Measurements from ENCODE around the gene BMAL1.

GRCh38 chr11:13269775-13270174 lies 7.8 kb upstream of the BMAL1 start:
- TF ChIP-seq CTCF (IDR thresholded peaks at IDR 0.05 in 8 of 11, conservative IDR thresholded peaks at IDR 0.05 in 3 of 11): no peak
- TF ChIP-seq POLR2AphosphoS5 (IDR thresholded peaks at IDR 0.05): no peak
